Measurements from ENCODE around the gene ADGRV1. TPM values are rescaled to one million over a fixed set of nuclear protein-coding genes. Genes with fewer than 3 reads are reported as not detected.

ADGRV1 gene
- polyA plus RNA-seq, 2 of the 4 experiments (the other 2 are of a cell fraction): 0.70 to 3.7 TPM

DNA sequence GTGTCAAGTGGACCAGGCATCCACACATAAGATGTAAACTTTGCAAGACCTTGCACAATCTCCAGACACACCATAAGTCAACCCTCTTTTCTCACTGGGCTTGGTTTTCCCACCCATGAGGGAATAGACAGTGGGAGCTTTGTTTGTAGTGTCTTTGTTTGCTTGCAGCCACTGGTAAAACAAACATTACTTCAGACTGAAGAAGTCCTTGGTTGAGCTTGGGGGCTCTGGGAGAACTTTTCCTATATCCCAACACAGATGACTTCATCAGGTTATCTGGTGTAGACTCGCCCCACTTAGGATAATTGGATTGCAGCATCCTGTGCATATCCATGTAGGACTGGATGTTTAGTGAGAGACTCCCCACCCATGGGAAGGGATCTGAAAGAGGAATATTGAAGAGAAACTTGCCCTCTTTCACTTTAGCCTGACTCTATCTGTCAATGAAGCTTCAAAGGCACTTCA, 11.5 kb upstream of the ADGRV1 start:
- FAIRE-seq: no peak
- peak in 1 of 2 experiments; percentile 71 for DNase-seq (ENCODE audit: low read depth in 1 of 2, low spot score in 1 of 2)
- Histone ChIP-seq H3K4me2 (peak overlapping the region; percentile 33; the same call in 1 of the 3 replicates), H3K4me1 (peaks cover 14% of the 10 kb centered on the region; the same call in 2 of the 3 replicates), H3K9me3 (no peaks in the 10 kb centered on the region), H3K4me3 (no peak overlapping the region), H3K27ac (no peak overlapping the region)
- 0% methylated on average over 1 of the region's 1 CpG for WGBS (ENCODE audit: missing lambda C conversion rate)
- peak; percentile 40 to 83; a peak in 3 of 6 replicates for ATAC-seq
- TF ChIP-seq HEYL (CRISPR knock-in tag; IDR thresholded peaks at IDR 0.05): no peak
- peak in 1 of 2 experiments; percentile 67; a peak in 2 of 4 replicates for TF ChIP-seq CEBPB (IDR thresholded peaks at IDR 0.05)
- ChIA-PET CTCF (no interaction called here), POLR2A (no interaction called here)

DNA sequence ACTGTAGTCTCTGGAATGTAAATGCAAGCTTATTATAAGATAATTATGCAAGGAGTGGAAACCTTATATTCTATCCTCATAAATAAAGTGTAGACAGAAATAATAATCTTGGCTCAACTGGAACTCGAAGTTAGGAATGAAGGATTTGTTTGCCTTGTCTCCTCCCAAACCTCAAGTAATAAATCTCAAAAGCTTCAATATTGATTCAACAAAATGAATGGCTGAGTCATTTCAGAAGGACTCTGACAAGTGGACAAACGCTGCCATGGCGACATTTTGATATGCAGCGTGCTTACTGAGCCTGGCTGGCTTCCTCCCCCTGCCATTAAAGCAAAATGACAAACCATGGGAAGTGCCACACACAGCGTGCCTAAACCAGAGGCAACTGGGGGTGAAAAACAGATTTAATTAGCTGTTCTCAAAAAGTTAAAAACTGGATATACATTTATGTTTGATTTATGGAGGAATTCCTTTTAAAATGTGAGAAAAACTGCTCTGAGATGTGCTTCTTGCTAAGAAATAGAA, 10.5 kb upstream of the ADGRV1 start:
- peak; percentile 26 to 80 for DNase-seq (ENCODE audit: low read depth in 1 of 2, low spot score in 1 of 2)
- CTCF ChIA-PET: interaction anchor here (0.5 kb wide), 1 partner anchor 877 kb away, joined by 3 read pairs; no protein-coding TSS in a partner anchor
- TF ChIP-seq HOXB13 (CRISPR knock-in tag; IDR thresholded peaks at IDR 0.05; ENCODE audit: low read depth) (no peak), MAZ (IDR thresholded peaks at IDR 0.05; ENCODE audit: borderline replicate concordance, low read depth, low read length) (no peak), JUNB (IDR thresholded peaks at IDR 0.05) (no peak), SMC3 (IDR thresholded peaks at IDR 0.05) (no peak), EHF (CRISPR knock-in tag; IDR thresholded peaks at IDR 0.05) (no peak), JUN (IDR thresholded peaks at IDR 0.05) (no peak), FOSL2 (IDR thresholded peaks at IDR 0.05) (no peak), FOSL2 (CRISPR knock-in tag; IDR thresholded peaks at IDR 0.05) (peak; percentile 66), CHD2 (IDR thresholded peaks at IDR 0.05; ENCODE audit: low read length, partially characterized antibody) (no peak), RFX5 (IDR thresholded peaks at IDR 0.05) (no peak), PBX3 (IDR thresholded peaks at IDR 0.05) (no peak), RAD21 (conservative IDR thresholded peaks at IDR 0.05 in 1 of 2, IDR thresholded peaks at IDR 0.05 in 1 of 2) (no peak), ZC3H11A (IDR thresholded peaks at IDR 0.05) (no peak), NFE2L2 (conservative IDR thresholded peaks at IDR 0.05; ENCODE audit: low read length) (no peak), ZFP36 (IDR thresholded peaks at IDR 0.05; ENCODE audit: borderline replicate concordance, partially characterized antibody) (peak; percentile 16), ESRRA (IDR thresholded peaks at IDR 0.05; ENCODE audit: borderline replicate concordance, low read length) (no peak), FOSB (CRISPR knock-in tag; IDR thresholded peaks at IDR 0.05) (no peak), FOXS1 (CRISPR knock-in tag; IDR thresholded peaks at IDR 0.05) (no peak), HES2 (IDR thresholded peaks at IDR 0.05) (no peak), TFCP2L1 (CRISPR knock-in tag; IDR thresholded peaks at IDR 0.05) (no peak), EHMT2 (IDR thresholded peaks at IDR 0.05; ENCODE audit: low read depth) (no peak), RCOR1 (IDR thresholded peaks at IDR 0.05; ENCODE audit: low read depth, low read length) (no peak), SREBF2 (IDR thresholded peaks at IDR 0.05) (no peak), ZSCAN20 (CRISPR knock-in tag; IDR thresholded peaks at IDR 0.05) (no peak), BHLHE40 (IDR thresholded peaks at IDR 0.05; ENCODE audit: low read depth, low read length) (no peak), NR3C1 (IDR thresholded peaks at IDR 0.05) (no peak), PHF8 (IDR thresholded peaks at IDR 0.05; ENCODE audit: borderline replicate concordance, low read depth) (no peak), RARB (CRISPR knock-in tag; IDR thresholded peaks at IDR 0.05) (no peak), HEYL (CRISPR knock-in tag; IDR thresholded peaks at IDR 0.05) (no peak), CBX2 (IDR thresholded peaks at IDR 0.05; ENCODE audit: borderline replicate concordance, low read depth) (no peak)
- TF ChIP-seq, protein P1, sequence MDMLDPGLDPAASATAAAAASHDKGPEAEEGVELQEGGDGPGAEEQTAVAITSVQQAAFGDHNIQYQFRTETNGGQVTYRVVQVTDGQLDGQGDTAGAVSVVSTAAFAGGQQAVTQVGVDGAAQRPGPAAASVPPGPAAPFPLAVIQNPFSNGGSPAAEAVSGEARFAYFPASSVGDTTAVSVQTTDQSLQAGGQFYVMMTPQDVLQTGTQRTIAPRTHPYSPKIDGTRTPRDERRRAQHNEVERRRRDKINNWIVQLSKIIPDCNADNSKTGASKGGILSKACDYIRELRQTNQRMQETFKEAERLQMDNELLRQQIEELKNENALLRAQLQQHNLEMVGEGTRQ (IDR thresholded peaks at IDR 0.05): no peak
- TF ChIP-seq, protein P2, sequence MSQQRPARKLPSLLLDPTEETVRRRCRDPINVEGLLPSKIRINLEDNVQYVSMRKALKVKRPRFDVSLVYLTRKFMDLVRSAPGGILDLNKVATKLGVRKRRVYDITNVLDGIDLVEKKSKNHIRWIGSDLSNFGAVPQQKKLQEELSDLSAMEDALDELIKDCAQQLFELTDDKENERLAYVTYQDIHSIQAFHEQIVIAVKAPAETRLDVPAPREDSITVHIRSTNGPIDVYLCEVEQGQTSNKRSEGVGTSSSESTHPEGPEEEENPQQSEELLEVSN (IDR thresholded peaks at IDR 0.05; ENCODE audit: borderline replicate concordance, low read depth): no peak
- TF ChIP-seq, protein P3, sequence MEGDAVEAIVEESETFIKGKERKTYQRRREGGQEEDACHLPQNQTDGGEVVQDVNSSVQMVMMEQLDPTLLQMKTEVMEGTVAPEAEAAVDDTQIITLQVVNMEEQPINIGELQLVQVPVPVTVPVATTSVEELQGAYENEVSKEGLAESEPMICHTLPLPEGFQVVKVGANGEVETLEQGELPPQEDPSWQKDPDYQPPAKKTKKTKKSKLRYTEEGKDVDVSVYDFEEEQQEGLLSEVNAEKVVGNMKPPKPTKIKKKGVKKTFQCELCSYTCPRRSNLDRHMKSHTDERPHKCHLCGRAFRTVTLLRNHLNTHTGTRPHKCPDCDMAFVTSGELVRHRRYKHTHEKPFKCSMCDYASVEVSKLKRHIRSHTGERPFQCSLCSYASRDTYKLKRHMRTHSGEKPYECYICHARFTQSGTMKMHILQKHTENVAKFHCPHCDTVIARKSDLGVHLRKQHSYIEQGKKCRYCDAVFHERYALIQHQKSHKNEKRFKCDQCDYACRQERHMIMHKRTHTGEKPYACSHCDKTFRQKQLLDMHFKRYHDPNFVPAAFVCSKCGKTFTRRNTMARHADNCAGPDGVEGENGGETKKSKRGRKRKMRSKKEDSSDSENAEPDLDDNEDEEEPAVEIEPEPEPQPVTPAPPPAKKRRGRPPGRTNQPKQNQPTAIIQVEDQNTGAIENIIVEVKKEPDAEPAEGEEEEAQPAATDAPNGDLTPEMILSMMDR (IDR thresholded peaks at IDR 0.05): no peak

More for the DNA sequence above, 10.5 kb upstream of the ADGRV1 start:
- no peak overlapping the region for H3K4me3 ChIP-seq
- FAIRE-seq (no peak), ATAC-seq (peak; percentile 52 to 79; a peak in 3 of 6 replicates)
- POLR2A ChIA-PET: no interaction called here
- H3K4me2 ChIP-seq: peak overlapping the region; percentile 26; the same call in 1 of the 3 replicates
- no peaks in the 10 kb centered on the region for H3K9me3 ChIP-seq
- peaks cover 14% of the 10 kb centered on the region; the same call in 2 of the 3 replicates for H3K4me1 ChIP-seq
- WGBS (ENCODE audit: missing lambda C conversion rate): under 1% methylated on average over 5 of the region's 5 CpGs
- H3K27ac ChIP-seq: no peak overlapping the region
